ENCODE measurements around the gene RIPK4.
"Not testable (repeated sequence)": the region's sequence is repeated elsewhere in the genome, so short reads cannot be mapped to it uniquely, and the experiment has no call there.

RIPK4 gene

DNA sequence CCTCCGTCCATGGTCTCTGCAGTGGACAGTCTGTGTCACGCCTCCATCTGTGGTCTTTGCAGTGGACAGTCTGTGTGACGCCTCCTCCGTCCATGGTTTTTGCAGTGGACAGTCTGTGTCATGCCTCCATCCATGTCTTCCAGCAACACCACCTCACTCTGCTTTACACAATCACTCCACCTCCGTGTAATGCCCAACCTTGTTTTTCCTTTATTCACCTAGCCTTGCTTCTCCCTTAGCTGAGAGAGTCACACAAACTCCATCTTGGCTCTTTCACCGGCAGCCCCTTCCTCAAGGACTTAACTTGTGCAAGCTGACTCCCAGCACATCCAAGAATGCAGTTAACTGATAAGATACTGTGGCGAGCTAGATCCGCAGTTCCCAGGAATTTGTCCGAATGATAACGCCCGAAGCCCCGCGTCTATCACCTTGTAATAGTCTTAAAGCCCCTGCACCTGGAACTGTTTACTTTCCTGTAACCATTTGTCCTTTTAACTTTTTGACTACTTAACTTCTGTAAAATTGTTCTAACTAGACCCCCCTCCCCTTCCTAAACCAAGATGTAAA lies 52.5 kb downstream of the RIPK4 start:
- DNase-seq (ENCODE audit: low read depth in 3 of 3), result not testable (repeated sequence)

DNA sequence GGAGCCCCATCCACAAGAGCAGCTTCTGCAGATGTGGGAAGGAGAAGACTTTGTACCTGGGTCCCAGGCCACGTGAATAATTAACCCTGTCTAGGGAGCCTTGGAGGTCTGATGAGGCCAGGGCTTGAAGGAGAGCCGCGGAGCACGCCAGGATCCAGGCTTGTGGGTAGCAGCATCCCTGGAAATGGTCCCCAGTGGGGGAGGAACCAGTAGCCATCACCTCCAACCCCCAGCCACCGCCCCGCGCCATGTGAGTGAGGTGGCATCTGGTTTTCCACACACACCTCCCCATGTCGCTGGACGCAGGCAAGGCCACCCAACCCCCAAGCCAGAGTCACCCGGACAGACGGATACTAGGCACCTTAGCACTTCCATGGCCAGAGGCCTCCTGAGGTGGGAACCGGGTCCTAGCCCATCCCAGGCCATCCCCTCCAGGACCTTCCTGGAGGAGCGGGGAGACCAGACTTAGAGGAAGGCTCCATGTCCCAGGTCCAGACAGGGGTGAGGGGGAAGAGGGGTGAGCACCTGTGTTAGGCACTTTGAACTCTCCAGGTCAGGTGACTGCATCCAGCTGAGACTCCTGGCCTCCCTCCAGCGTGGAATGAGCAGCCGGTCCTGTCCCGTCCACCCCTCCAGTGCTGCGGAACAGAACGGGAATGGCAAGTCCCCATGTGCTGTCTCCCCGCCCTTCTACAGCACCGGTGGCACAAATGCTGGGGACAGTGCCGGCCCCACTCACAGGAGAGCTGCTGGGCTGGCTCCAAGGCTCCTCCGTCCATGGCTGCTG lies 53.2 kb downstream of the RIPK4 start:
- no peak for DNase-seq (ENCODE audit: low read depth in 3 of 3)

GRCh38 chr21:41712730-41713129 lies 54.1 kb downstream of the RIPK4 start:
- DNase-seq (ENCODE audit: low read depth in 3 of 3), result no peak

- DNase-seq (ENCODE audit: low read depth in 3 of 3), result no peak
Observed at GRCh38 chr21:41712201-41712600, 54.7 kb downstream of the RIPK4 start.

DNA sequence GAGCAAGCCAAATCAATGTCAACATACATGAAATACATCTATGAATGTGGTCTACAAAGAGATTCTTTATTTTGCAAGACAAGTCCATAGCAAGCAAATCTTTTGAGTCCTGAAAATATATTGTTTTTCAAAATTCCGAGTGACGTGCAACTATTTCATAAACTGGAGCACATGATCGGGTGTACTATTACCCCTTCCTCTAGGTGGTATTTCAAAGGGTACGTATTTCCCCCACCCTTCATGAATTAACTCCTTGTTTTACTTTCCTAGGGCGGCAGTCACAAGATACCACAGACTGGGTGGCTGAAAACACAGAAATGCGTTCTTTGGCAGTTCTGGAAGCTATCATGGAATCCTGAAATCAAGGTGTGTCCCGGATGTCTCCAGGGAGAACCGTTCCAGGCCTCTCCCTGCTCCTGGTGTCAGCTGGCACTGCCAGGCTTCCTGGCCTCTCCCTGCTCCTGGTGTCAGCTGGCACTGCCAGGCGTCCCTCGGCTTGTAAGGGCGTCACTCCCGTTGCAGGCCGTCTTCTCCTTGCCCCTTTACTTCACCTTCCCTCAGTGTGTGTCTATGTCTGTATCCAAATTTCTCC lies 55.3 kb downstream of the RIPK4 start:
- no peak for DNase-seq (ENCODE audit: low read depth in 3 of 3)

- no peak for DNase-seq (ENCODE audit: low read depth in 3 of 3)
Observed at GRCh38 chr21:41710823-41711160, 56.1 kb downstream of the RIPK4 start.

DNA sequence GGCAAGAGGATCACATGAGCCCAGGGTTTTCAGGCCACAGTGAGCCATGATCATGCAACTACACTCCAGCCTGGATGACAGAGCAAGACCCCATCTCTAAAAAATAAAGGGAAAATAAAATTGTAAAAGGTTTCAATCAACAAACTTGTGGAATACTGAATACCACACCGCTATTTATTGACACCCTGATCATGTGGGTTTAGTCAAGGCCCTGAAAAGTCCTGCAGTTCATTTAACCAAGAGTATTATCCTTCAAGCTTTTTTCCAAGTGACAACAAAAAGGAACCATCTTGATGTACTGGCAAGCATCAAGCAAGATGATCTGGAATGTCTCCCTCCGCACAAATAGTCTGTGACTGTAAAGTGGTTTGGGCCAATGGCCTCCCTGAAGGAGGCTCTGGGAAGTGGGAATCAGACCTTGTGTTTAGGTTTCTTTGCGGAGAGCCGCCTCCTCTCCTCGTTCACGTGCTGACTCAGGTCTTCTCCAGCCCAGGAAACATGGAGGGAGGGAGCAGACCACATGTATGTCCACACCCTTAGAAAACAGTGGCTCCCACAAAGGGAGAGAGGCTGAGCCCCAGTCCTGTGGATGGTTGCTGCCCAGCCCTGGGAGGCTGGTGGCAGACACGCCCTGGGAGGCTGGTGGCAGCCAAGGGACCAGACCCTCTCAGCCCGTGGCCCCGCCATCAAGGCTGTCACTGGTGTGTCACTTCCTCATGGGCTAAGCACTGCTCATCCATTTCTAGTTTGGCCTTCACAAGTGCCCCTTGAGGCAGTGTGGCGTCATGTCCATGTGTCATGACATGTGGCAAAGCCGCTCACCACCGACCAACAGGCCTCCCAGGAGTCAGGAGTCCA lies 56.7 kb downstream of the RIPK4 start:
- no peak for DNase-seq (ENCODE audit: low read depth in 3 of 3)

DNA sequence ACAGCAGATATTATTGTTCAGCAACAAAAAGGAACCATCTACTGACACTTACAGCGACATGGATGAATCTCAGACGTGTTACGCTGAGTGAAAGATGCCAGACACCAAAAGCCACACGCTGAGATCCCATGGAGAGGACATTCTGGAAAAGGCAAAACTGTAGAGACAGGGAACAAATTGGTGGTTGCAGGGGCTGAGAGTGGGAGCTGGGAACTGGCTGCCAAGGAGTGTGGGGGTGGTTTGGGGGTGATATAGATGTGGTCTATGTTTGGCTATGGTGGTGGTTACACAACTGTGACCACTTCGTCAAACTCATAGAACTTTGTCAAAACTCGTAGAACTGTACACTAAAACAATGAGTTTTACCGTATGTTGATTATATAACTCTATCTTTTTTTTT lies 57.7 kb downstream of the RIPK4 start:
- no peak for DNase-seq (ENCODE audit: low read depth in 3 of 3)

DNA sequence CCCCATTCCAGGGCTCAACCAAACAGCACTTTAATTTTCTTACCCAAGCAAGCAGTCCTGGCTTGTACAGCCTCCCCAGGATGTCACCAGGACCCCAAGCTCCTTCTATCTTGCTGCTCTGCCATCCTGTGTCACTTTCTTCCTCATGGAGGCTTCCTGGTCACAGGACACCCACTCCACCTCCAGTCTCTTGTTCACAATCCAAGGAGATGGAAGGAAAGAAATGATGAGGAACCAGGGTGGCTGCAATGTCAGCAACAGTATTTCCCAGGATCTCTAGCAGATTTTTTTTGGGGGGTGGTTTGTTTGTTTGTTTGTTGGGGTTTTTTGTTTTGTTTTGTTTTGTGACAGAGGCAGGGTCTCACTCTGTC lies 58.9 kb downstream of the RIPK4 start:
- no peak for DNase-seq (ENCODE audit: low read depth in 3 of 3)

GRCh38 chr21:41707231-41707959 lies 59.5 kb downstream of the RIPK4 start:
- no peak for DNase-seq (ENCODE audit: low read depth in 3 of 3)

DNA sequence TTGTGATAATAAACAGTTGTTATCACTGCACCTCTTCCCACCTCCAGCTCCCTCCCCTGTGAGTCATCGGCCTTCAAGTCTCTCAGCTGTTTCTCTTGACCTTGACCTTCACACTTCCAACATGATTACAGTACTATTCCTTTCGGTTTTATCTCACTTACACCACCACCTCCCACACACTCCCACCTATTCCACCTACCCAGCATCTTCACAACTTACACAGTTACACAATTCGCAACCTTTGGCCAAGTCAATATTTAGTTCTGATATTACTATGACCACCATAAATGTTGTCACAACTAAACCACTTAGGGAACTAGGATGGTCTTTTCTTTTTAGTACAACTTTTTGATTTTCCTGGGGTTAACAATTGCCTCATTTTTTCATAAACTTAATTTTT lies 60.2 kb downstream of the RIPK4 start:
- DNase-seq (ENCODE audit: low read depth in 3 of 3), result no peak

DNA sequence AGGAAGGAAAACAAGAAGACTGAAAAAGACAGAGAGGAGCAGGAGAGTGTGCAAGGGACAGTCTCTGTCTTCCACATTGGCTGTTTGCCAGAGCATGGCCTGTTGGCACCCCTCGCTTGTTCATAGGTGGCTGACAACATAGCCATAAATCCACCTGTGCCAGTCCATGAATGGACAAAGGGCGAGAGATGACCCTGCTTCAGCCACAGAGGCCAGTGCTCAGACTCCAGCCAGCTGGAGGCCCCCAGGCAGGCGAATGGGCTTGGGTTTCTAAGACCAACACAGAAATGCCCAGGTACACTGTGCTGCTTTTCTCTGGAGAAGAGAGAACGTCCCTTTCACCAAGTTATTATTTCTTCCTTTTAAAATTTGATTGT lies 60.6 kb downstream of the RIPK4 start:
- no peak for DNase-seq (ENCODE audit: low read depth in 3 of 3)

DNA sequence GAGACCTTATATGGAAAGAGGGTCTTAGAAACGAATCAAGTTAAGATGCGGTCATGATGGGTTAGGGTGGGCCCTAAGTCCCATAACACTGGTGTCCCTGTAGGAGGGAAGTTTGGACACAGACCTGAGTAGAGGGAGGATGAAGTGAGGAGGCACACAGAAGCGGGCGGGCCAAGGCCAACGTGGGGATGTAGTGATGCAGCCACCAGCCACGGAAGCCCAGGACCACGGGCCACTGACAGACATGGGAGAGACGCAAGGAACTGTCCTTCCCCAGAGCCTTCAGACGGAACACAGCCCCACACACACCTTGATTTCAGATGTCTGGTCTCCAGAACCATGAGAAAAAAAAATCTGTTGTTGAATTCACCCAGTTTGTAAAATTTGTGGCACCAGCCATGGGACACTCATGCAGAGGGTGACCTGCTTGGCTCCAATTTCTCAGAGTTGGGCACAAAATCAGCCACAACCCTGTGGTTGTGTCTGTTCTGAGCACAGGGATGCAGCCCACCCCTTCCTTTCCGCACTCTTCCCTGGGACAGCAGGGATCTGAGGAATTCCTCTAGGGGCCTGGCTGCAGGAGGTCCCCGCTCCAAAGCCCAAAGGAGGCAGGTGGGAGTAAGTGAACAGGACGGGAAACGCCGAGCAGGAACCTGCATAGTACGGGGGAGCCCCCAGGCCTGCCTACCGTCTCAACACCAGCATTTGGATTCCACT lies 61.1 kb downstream of the RIPK4 start:
- no peak for DNase-seq (ENCODE audit: low read depth in 3 of 3)

GRCh38 chr21:41703857-41704501 lies 62.9 kb downstream of the RIPK4 start:
- no peak for DNase-seq (ENCODE audit: low read depth in 3 of 3)

- DNase-seq (ENCODE audit: low read depth in 3 of 3), result no peak
Observed at GRCh38 chr21:41701749-41702148, 65.1 kb downstream of the RIPK4 start.

- no peak for DNase-seq (ENCODE audit: low read depth in 3 of 3)
Observed at GRCh38 chr21:41699311-41699710, 67.5 kb downstream of the RIPK4 start.

DNA sequence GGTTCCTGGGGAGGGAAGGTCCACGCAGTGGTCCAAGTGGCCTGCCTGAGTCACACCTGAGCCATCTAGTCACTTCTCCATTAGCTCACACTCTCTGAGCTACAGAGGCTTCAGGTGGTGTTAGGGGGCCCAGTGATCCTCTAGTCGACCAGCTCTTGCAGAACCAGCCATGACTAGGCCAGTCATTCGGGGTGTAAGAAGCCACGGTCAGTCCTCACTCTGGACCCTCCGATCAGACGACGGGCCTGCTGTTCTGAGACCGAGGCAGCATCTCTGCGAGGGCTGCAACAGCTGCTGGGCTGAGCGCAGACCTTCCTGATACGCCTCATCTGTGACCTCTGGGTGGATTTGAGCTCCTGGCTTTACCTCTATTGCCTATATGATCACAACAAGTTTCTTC lies 68.8 kb downstream of the RIPK4 start:
- DNase-seq (ENCODE audit: low read depth in 3 of 3), result no peak

GRCh38 chr21:41695513-41695912 lies 71.3 kb downstream of the RIPK4 start:
- DNase-seq (ENCODE audit: low read depth in 3 of 3), result no peak

- not testable (repeated sequence) for DNase-seq (ENCODE audit: low read depth in 3 of 3)
Observed at GRCh38 chr21:41694042-41694441, 72.8 kb downstream of the RIPK4 start.

- no peak for DNase-seq (ENCODE audit: low read depth in 3 of 3)
Observed at GRCh38 chr21:41692185-41692565, 74.7 kb downstream of the RIPK4 start.
